NCI-H82 treated with DMSO at 0.1 percent for 48 hours (cell line): ENCODE measurements around the gene FBLIM1.
A peak's percentile ranks its signal among the peaks of the same experiment; 100 is the strongest.

ENCODE experiments used
- DNase-seq: peaks from one replicate; lab custom pipeline; 2025; ENCODE audit not compliant: unreplicated experiment; lab: John Stamatoyannopoulos, UW

FBLIM1 gene

DNA sequence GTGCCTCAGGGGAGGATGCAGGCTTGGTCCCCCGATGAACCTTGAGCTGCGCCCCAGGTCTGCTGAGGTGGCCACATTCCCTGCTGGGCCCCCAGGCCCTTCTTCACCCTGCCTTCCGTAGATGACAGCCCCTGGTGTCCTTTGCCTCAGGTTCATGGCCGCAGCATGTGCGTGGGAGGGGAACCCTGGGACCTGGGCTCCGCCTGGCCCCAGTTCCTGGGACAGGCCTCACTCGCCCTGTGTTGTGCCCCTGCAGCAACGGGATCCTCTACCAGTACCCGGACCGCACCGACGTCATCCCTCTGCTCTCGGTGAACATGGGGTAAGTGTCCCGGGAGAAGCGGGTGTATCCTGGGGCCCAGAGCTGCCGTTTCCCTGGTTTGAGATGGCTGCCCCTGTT is 27.7 kb upstream of the FBLIM1 start:
- no peak for DNase-seq

DNA sequence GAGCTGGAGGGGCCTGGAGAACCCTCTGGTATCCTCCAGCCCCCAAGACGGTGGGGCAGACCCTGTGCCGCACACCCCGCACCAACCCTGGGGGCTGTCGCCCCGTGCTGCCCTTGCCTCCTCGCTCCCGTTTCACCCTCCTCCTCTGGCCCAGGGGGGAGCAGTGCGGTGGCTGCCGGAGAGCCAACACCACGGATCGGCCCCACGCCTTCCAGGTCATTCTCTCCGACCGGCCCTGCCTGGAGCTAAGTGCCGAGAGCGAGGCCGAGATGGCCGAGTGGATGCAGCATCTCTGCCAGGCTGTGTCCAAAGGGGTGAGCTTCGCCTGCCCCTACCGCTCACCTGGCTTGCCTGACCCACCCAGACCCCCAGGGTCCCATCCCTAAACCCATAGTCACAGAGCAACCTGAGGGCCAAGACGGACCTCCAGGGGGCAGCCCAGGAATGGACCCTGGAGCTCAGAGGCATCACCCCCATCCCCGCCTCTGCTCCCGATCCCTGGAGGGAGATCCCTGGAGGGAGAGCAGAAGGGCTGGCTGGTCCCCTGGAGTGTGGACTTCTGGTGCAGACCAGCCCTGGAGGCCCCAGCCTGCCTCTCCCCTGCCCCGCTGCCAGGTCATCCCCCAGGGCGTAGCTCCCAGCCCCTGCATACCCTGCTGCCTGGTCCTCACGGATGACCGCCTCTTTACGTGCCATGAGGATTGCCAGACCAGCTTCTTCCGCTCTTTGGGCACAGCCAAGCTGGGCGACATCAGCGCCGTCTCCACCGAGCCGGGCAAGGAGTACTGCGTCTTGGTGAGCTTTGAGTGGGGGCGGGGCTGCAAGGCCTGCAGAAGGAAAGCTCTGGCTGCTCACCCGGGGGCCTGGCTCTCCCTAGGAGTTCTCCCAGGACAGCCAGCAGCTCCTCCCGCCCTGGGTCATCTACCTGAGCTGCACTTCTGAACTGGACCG is 26.6 kb upstream of the FBLIM1 start:
- no peak for DNase-seq

DNA sequence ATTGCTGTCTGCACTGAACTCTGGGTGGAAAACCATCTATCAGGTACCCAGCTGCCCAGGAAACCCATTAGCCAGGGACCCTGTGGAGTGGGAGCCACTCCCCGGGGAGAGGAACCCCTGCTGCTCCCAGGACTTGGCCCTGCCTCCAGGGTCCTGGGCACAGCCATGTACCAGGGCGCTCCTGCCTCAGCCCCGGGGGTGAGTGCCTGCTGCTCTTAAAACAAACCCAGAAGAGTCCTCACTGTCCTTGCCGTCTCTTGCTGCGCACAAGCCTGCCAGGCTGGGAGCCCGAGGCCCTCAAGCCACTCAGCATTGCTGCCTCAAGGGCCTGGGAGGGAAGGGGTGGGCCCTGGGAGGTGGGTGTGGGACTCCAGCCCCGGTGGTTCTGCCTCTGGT is 25.9 kb upstream of the FBLIM1 start:
- no peak for DNase-seq

DNA sequence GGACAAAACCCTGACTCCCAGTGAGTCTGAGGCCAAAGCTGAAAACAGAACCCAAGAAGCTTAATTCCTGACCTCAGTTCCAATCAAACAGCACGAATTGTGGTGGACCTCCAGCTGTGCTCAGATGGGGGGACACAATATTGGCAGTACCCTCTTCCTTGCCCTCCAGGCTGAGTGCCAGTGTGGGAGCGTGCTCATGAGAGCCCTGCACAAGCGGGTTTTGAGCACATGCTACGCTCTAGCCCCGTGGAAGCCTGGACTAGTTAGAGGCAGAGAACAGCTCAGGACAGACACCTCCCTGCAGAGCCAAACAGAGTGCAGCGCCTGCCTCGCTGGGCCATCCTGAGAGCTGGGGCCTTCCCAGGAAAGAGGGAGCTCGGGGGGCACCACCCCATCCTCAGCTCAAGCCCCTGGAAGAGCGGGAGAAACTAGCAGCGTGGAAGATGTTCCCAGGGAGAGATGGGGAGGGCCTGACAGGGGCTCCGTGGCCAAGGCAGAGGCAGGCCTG is 25.3 kb upstream of the FBLIM1 start:
- no peak for DNase-seq

DNA sequence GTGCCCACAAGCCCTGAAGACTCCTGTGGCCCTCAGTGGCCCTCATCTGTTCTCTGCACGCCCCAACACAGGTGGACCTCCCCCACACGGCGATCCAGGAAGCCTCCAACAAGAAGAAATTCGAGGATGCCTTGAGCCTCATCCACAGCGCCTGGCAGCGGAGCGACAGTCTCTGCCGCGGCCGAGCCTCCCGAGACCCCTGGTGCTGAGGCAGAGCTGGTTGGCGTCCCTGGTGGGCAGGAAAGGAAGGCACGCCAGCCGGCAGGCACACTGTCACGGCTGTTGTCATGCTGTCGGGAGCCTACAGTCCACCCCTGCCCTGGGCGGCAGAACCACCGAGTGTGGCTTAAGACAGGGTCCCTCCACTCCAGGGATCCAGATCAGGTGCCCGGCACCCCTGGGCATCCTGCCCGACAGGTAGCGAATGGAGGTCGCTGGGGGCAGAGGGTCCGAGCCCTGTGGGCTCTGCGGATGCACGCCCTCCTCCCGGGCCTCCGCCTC is 24.8 kb upstream of the FBLIM1 start:
- DNase-seq, result no peak

DNA sequence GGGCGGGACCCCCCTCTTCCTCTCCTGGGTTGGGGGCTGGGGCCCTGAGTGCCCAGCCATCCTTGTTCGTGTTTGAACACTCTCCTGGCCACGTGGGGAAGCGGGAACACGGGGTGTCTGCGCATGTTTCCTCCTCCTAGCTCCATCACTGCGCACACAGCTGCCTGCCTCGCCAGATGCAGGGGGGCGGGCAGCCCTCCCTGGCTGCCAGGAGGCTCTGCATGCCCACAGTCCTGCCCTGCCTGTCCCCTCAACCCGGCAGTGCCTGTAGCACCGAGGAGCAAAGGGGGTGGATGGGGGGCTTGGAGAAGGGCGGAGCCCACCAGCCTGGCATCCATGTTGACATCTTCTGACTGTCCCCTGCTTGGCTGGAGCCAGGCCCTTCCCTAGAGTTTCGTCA is 24.3 kb upstream of the FBLIM1 start:
- no peak for DNase-seq

DNA sequence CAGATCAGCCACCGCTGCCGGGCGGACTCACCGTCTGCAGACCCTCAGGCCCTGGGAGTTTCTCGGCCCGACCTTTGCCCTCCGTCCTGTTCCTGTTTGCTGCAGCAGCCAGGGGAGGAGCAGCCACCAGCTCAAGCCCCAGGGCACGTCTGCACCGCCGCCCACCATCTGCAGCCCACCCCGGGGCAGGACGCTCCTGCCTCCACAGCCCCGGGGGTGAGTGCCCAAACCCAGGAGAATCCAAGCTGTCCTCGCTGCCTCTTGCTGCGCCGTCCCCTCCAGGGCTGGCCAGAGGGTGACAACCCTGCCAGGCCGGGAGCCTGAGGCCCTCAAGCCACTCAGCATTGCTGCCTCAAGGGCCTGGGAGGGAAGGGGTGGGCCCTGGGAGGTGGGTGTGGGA is 23.7 kb upstream of the FBLIM1 start:
- no peak for DNase-seq

DNA sequence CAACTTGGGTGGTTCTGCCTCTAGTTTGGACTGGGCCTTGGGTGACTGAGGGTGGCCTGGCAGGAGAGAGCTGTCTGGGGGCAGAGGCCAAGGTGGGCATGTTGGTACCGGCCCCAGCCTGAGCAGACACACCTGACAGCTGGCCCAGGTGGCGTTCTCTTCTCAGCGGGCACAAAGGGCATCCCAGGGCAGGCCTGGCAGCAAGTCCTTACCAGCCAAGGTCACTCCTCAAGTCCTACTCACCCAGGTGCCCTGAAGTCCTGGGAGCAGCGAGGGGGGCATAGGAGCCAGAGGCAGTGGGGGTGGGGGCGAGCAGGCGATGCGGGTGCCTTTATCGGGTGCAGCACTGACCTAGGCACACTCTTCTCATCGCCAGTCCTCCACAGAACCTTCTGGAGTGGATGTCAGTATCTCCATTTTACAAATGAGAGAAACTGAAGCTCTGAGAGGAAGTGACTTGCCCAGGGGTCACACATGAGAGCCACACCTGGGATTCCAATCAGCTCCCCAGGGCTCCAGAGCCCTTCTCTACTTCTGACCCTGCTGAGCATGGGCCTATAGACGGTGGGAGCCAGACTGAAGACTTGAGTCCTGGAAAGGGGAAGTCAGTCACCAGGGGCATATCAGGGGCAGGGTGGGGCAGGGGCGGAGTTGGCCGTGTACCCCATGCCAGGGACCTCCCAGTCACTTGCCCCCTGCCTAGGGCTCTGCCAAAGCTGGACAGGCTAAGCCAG is 23.1 kb upstream of the FBLIM1 start:
- DNase-seq, result no peak

DNA sequence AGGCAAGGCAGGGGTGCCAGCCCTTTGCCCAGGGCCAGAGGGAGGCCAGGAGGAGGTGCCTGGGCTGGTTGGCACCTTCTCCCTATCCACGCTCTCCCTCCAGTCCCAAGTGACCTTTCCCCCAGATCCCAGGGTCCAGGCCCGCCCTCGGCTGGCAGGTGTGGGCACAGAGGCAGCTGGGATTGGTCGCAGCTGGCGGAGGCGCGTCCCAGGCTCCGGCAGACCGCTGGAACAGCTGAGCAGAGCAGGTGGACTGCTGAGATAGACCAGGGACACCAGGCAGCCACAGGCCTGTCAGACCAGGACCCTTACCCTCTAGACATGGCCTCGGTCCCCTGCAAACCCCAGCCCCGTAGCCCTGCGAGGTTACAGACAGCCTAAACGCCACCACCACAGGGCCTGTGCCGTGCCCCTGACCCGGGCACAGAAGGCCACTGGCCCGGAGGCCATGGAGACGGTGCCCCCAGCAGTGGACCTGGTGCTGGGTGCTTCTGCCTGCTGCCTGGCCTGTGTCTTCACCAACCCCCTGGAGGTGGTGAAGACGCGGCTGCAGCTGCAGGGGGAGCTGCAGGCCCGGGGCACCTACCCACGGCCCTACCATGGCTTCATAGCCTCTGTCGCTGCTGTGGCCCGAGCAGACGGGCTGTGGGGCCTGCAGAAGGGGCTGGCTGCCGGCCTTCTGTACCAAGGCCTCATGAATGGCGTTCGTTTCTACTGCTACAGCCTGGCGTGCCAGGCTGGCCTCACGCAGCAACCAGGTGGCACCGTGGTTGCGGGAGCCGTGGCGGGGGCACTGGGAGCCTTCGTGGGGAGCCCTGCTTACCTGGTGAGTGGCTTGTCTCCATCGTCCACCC is 22.3 kb upstream of the FBLIM1 start, which contains the start of gene SLC25A34:
Gene SLC25A34 (plus strand): TSS at position 221 of the 854 bp plus-strand sequence. CDS start 228 bp downstream, at position 449.
- no peak for DNase-seq

DNA sequence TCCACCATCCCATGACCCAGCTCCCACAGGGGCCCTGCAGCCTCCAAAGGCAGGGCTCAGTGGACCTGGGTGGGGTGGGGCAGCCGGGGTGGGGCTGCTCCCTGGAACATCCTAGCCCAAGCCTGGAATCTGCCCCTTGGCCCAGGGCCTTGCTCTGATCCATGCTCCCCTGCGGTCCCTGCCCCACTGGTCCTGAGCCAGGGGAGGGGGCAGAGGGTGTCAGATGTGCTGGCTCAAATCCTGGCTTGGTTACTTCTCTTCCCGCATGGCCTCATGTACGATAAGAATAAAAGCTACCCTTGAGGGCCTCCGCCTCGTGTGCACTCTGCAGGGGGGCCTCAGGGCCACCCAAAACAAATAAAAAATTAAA is 21.7 kb upstream of the FBLIM1 start:
- DNase-seq, result no peak

DNA sequence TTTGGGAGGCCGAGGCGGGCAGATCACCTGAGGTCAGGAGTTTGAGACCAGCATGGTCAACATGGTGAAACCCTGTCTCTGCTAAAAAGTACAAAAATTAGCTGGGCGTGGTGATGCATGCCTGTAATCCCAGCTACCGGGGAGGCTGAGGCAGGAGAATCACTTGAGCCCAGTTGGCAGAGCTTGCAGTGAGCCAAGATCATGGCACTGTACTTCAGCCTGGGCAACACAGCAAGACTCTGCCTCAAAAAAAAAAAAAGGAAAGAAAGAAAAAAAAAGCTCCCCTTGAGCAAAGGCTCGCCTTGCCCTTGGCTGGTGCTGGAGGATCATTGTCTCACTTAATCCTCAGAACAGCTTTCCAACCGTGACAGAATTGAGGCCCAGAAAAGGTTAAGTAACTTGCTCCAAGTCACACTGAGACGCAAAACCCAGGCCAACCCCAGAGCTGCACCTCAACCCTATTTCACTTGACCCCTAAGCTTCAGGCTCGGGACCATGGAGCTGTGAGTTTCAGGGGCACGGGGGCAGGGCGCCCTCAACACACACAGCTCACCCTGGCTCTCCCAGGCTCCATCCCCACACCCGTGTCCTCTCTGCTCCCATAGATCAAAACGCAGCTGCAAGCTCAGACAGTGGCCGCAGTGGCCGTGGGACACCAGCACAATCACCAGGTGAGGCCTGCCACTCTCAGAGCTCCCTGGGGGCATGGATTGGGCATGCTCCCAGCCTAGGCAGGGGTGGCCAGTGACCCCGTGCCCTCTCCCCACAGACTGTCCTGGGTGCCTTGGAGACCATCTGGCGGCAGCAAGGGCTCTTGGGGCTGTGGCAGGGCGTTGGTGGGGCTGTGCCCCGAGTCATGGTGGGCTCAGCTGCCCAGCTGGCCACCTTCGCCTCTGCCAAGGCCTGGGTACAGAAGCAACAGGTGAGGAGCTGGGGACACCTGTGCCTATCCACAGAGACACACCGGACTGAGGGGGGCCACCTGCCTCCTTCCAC is 21.0 kb upstream of the FBLIM1 start:
- peak; percentile 16 for DNase-seq

DNA sequence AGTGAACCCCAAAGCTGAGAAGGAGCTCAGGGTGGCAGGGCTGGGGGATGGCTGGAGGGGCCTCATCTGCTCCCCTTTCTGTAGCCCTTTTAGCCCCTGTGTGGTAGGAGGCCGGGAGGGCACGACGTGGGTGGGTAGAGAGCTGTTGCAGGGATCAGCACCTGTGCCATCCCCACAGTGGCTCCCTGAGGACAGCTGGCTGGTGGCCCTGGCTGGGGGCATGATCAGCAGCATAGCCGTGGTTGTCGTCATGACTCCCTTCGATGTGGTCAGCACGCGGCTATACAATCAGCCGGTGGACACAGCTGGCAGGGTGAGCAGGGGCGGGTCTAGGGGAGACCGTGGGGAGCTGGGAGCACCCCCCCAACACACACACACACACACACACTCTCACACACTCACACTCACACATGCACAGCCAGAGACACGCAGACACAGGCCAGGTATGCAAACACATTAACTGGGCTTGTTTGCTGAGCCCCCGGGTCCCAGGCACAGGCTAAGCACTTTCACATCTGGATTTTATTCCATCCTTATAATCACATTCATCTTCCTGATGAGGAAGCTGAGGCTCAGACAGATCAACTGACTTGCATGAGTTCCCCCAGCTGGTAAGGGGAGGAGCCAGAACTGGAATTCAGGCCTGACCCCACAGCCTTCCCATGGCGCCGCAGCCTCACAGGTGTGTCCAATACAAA is 20.0 kb upstream of the FBLIM1 start:
- no peak for DNase-seq

DNA sequence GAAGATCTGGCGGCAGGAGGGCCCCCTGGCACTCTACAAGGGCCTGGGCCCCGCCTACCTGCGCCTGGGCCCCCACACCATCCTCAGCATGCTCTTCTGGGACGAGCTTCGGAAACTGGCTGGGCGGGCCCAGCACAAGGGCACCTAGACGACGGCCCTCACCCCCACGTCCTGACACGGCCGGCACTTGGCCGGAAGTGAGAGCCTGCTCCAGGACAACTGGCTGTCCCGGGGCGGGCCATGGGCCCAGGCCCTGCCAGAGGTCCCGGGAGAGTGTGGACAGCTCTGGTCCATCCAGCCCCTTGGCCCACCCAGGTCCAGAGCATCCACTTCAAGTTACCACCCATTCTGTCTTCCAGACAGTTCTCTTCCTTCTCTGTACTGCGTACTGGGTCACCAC is 19.3 kb upstream of the FBLIM1 start:
- no peak for DNase-seq

DNA sequence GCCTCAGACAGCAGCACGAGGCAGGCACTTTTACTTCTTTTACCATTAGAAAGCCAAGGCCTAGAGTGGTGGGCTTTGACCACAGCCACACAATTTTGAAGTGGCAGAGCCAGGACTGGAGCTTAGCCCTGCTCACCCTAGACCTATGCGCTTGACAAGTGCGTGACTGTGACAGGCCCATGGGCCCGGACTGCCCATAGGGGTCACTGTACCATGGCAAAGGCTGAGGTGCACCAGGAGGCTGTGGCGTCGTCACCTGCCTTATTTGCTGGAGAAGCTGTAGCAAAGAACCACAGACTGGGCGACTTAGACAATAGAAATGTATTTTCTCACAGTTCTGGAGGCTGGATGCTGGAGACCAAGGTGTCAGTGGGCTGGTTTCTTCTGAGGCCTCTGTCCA is 18.9 kb upstream of the FBLIM1 start:
- DNase-seq, result no peak

DNA sequence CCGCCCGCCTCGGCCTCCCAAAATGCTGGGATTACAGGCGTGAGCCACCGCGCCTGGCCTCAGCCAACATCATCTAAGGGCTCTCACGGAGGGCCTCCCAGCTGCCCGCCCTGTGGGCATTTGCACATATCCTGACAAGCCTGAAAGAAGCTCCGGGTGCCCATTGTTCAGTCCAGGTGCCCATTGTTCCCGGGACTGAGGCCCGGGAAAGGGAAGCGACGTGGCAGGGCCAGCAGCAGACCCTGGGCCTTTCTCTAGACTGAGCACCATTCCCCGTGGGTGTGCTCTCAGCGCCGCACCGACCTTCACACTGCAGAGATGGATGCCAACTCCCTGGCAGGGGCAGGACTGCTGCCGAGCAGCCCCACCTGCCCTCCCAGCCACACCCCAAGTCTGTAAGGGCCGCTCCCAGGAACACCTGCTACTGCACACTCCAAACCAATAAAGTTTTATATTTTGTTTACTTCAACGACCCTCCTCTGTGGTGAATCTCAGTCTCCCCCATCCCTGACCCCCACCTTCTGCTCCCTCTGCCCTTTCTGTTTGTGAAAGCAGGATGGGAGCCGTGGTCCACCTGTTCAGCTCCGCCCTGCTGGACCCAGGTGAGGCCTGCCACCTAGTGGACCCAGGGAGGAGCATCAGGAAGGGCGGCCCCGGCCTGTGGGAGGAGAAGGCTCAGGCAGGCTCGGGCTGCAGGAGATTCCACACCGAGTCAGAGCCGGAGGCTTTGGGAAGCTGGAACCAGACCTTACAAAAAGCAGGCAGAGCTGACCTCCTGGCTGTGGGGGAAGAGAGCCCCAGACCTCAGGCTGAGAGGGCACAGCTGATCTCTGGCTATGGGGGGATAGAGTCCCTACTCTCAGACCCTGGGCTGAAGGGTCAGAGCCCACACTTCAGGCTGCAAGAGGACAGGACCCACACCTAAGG is 17.4 kb upstream of the FBLIM1 start:
- DNase-seq, result peak; percentile 34

DNA sequence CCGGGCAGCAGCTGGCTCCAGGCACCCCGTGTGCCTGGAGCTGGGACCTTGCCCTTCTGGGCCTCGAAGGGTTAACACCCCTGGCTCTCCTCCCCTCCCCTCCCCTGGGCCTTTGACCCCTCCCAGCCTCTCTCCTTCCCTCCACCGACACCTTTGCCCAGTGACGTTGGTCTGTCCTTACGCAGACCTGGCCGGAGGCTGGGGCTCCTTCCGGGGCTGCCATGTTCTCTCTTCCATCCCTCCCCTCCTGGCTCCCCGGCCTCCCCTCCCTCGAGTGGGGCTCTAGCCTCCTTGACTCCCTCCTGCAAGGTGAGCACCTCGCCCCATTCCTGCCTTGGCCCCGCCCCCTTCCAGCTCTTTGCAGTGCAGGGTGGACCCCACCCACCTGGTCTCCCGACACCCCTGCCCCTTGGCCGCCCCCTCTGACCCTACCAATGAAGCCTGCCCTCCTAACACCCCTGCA is 16.2 kb upstream of the FBLIM1 start, which contains the start of gene TMEM82:
Gene TMEM82 (plus strand): TSS at position 161 of the 463 bp plus-strand sequence. CDS start 61 bp downstream, at position 222.
- no peak for DNase-seq

DNA sequence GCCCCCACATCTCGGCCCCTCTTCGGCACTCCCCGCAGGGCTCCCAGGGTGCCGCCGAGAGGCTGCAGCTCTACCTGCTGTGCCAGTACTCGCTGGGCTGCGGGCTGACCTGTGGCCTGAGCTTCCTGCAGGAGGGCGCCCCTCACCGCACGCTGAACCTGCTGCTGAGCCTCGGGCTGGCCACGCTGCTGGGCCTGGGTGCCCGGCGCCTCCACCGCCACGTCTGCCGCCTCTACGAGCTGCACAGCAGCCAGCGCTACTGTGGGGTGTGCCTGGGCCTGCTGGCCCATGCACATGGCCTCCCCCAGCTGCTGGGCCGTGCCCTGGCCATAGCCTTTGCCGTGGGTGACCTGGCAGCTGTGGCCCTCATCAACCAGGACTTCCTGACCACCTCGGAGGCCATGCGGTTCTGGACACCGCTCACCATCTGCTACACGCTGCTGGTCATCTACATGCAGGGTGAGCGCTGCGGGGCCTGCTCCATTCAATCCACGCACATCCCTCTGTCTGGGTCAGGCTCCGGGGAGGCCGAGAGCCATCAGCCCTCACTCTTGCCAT is 14.4 kb upstream of the FBLIM1 start:
- DNase-seq, result no peak
